ENCODE results near the gene ARL15. TPM values are rescaled to one million over a fixed set of nuclear protein-coding genes. Genes with fewer than 3 reads are reported as not detected.
A peak's percentile ranks its signal among the peaks of the same experiment; 100 is the strongest.

Gene ARL15
- total RNA-seq, 1 experiment from 2014 or later: 140 TPM

DNA sequence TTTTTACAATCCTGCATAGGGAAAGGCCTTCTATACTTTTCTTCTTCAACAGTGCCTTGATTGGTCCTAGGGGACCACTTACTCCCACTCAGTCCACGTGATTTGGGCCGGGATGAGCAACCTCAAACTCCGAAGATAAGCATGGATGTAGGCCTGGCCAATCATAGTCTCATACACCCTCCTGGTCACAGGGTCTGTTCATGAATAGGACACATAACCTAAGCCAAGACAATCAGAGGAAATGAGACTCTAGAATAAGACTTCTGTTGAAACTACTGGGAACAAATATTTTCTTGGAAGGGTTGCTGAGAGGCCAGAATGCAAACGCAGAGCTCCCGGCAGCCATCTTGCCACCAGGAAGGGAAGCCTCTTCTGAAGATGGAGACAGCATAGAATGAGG lies 68.1 kb downstream of the ARL15 start:
- Mint-ChIP-seq H3K9me3 (ENCODE audit: unreplicated experiment) (no peaks in the 10 kb centered on the region), H3K27ac (ENCODE audit: unreplicated experiment) (no peak overlapping the region), H3K36me3 (ENCODE audit: insufficient read depth, unreplicated experiment) (peaks cover 6% of the 10 kb centered on the region), H3K4me3 (ENCODE audit: unreplicated experiment) (no peak overlapping the region), H3K4me1 (ENCODE audit: low read depth, unreplicated experiment) (peaks cover 10% of the 10 kb centered on the region), H3K27me3 (ENCODE audit: insufficient read depth, unreplicated experiment) (no peaks in the 10 kb centered on the region)
- Histone ChIP-seq H3K4me1 (peaks cover 9% of the 10 kb centered on the region; the same call in 1 of the 2 replicates), H3K36me3 (ENCODE audit: control insufficient read depth, insufficient read depth, low read length) (no peaks in the 10 kb centered on the region), H3K9me3 (no peaks in the 10 kb centered on the region), H3K27me3 (replicated peaks; ENCODE audit: control insufficient read depth, insufficient read depth, low read length) (no peaks in the 10 kb centered on the region), H3K4me3 (ENCODE audit: low read depth, low read length) (no peak overlapping the region)
- ChIA-PET CTCF (no interaction called here), POLR2A (no interaction called here)
- no TSS peak for BruUV-seq (replicated peaks)
- no peak for DNase-seq
- intact Hi-C loops (cut with micrococcal nuclease; ENCODE audit: unreplicated experiment): loop anchor here (2.0 to 10.0 kb wide), 2 partner anchors 201 to 273 kb away; partner anchors contain the start of gene SNX18
- TF ChIP-seq, protein P1, sequence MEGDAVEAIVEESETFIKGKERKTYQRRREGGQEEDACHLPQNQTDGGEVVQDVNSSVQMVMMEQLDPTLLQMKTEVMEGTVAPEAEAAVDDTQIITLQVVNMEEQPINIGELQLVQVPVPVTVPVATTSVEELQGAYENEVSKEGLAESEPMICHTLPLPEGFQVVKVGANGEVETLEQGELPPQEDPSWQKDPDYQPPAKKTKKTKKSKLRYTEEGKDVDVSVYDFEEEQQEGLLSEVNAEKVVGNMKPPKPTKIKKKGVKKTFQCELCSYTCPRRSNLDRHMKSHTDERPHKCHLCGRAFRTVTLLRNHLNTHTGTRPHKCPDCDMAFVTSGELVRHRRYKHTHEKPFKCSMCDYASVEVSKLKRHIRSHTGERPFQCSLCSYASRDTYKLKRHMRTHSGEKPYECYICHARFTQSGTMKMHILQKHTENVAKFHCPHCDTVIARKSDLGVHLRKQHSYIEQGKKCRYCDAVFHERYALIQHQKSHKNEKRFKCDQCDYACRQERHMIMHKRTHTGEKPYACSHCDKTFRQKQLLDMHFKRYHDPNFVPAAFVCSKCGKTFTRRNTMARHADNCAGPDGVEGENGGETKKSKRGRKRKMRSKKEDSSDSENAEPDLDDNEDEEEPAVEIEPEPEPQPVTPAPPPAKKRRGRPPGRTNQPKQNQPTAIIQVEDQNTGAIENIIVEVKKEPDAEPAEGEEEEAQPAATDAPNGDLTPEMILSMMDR (IDR thresholded peaks at IDR 0.05; ENCODE audit: insufficient read depth in 1 of 2, low read depth in 1 of 2, low read length in 1 of 2, severe bottlenecking in 1 of 2, unreplicated experiment in 1 of 2): no peak

DNA sequence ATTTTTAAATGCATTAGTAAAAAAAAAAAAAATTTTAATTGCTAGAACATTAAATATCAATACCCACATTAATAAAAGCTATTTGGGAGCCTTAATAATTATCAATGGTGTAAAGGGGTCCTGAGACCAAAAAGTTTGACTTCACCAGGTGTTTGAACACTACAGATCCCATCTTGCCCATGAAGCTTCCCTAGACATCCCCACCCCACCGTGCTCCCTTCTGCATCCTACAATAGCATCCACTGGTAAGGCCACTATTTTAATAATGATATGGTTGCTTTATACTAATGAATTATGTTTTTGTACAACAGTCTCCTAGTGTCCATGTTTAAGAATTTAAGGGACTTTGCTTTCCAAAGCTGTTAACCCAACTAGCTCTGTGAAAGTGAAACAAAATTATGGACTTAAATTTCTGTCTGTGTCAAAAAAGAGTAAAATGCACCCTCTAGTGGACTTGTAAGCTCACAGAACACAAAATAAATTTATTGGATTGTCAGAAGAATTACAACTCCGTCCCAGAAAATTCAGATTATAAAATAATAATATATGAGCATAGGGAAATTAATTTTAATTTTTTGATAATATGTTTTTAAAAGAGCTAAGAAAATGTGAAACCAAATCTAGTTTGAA lies 76.0 kb downstream of the ARL15 start:
- no peaks in the 10 kb centered on the region for H3K27me3 Mint-ChIP-seq (ENCODE audit: insufficient read depth, unreplicated experiment)
- no peak for DNase-seq

GRCh38 chr5:54230936-54231685 lies 79.3 kb downstream of the ARL15 start:
- H3K27ac Mint-ChIP-seq (ENCODE audit: unreplicated experiment): no peak overlapping the region
- H3K27me3 ChIP-seq (replicated peaks; ENCODE audit: control insufficient read depth, insufficient read depth, low read length): no peaks in the 10 kb centered on the region
- H3K36me3 Mint-ChIP-seq (ENCODE audit: insufficient read depth, unreplicated experiment): peaks cover 42% of the 10 kb centered on the region
- TF ChIP-seq, protein P1 (IDR thresholded peaks at IDR 0.05; ENCODE audit: insufficient read depth in 1 of 2, low read depth in 1 of 2, low read length in 1 of 2, severe bottlenecking in 1 of 2, unreplicated experiment in 1 of 2): no peak
- H3K4me1 ChIP-seq: no peaks in the 10 kb centered on the region
- H3K36me3 ChIP-seq (ENCODE audit: control insufficient read depth, insufficient read depth, low read length): no peaks in the 10 kb centered on the region; the same call in 1 of the 2 replicates
- no peak overlapping the region for H3K4me3 Mint-ChIP-seq (ENCODE audit: unreplicated experiment)
- intact Hi-C loops (cut with micrococcal nuclease; ENCODE audit: unreplicated experiment): no loop called here
- ChIA-PET POLR2A (no interaction called here), CTCF (no interaction called here)
- H3K4me1 Mint-ChIP-seq (ENCODE audit: low read depth, unreplicated experiment): peaks cover 3% of the 10 kb centered on the region
- H3K9me3 ChIP-seq: no peaks in the 10 kb centered on the region
- no peak overlapping the region for H3K4me3 ChIP-seq (ENCODE audit: low read depth, low read length)
- no TSS peak for BruUV-seq (replicated peaks)
- H3K9me3 Mint-ChIP-seq (ENCODE audit: unreplicated experiment): no peaks in the 10 kb centered on the region
- DNase-seq: no peak
- no peaks in the 10 kb centered on the region for H3K27me3 Mint-ChIP-seq (ENCODE audit: insufficient read depth, unreplicated experiment)

More for the DNA sequence above, 76.0 kb downstream of the ARL15 start:
- intact Hi-C loops (cut with micrococcal nuclease; ENCODE audit: unreplicated experiment): no loop called here
- TF ChIP-seq, protein P1 (IDR thresholded peaks at IDR 0.05; ENCODE audit: insufficient read depth in 1 of 2, low read depth in 1 of 2, low read length in 1 of 2, severe bottlenecking in 1 of 2, unreplicated experiment in 1 of 2): peak; percentile 16 to 39
- no TSS peak for BruUV-seq (replicated peaks)
- Histone ChIP-seq H3K4me3 (ENCODE audit: low read depth, low read length) (no peak overlapping the region), H3K36me3 (ENCODE audit: control insufficient read depth, insufficient read depth, low read length) (no peaks in the 10 kb centered on the region; the same call in 1 of the 2 replicates), H3K27me3 (replicated peaks; ENCODE audit: control insufficient read depth, insufficient read depth, low read length) (no peaks in the 10 kb centered on the region), H3K9me3 (no peaks in the 10 kb centered on the region), H3K4me1 (no peaks in the 10 kb centered on the region; the same call in 1 of the 2 replicates)
- ChIA-PET POLR2A (no interaction called here), CTCF (interaction anchor here (0.5 to 1.4 kb wide), 3 partner anchors 9 to 941 kb away, joined by 4 to 12 read pairs (median 6); no protein-coding TSS in a partner anchor)
- H3K4me3 Mint-ChIP-seq (ENCODE audit: unreplicated experiment): no peak overlapping the region
- H3K36me3 Mint-ChIP-seq (ENCODE audit: insufficient read depth, unreplicated experiment): peaks cover 22% of the 10 kb centered on the region
- no peaks in the 10 kb centered on the region for H3K4me1 Mint-ChIP-seq (ENCODE audit: low read depth, unreplicated experiment)
- no peaks in the 10 kb centered on the region for H3K9me3 Mint-ChIP-seq (ENCODE audit: unreplicated experiment)
- no peak overlapping the region for H3K27ac Mint-ChIP-seq (ENCODE audit: unreplicated experiment)

Data from Caco-2 (cell line).